H1 (cell line): Measurements from ENCODE around the gene ARHGEF2.

ENCODE experiments used
- ATF2 ChIP-seq: IDR thresholded peaks from 2 replicates; pipeline ENCODE4 v1.6.1; 2012; ENCODE audit warnings: low read length, inconsistent platforms
- ATF3 ChIP-seq: IDR thresholded peaks from 2 replicates; pipeline ENCODE4 v1.6.1; 2011; ENCODE audit warnings: low read depth, mild to moderate bottlenecking, low read length; ENCODE audit not compliant: insufficient read depth
- BCL11A ChIP-seq, 2 experiments: IDR thresholded peaks; one replicate each; pipeline ENCODE4 v1.6.1; 2011; ENCODE audit warnings: low read depth in 2 of 2, low read length in 2 of 2, mild to moderate bottlenecking in 2 of 2
- CHD7 ChIP-seq: fragments of 300-600 bp; sonication (generic); IDR thresholded peaks from 2 replicates; pipeline ENCODE4 v1.7.1; 2012; ENCODE audit warnings: low read length, moderate library complexity, mild to moderate bottlenecking, inconsistent platforms; ENCODE audit not compliant: insufficient replicate concordance
- CTCF ChIP-seq, 3 experiments: IDR thresholded peaks; 1 replicate in 2 of 3; 2 replicates in 1 of 3; pipeline versions ENCODE4 v1.5.1 to v1.6.1; 2011; ENCODE audit warnings: low read length in 3 of 3, mild to moderate bottlenecking in 3 of 3, inconsistent platforms in 2 of 3, low read depth in 1 of 3, moderate library complexity in 1 of 3; ENCODE audit not compliant: insufficient read depth in 1 of 3; ENCODE audit errors: control extremely low read depth in 1 of 3
- EGR1 ChIP-seq: IDR thresholded peaks from 2 replicates; pipeline ENCODE4 v1.6.1; 2011; ENCODE audit warnings: low read depth, low read length, borderline replicate concordance
- EZH2 ChIP-seq: fragments of 200-600 bp; sonication (generic); IDR thresholded peaks from 2 replicates; pipeline ENCODE4 v1.7.1; 2012; ENCODE audit warnings: low read depth, mild to moderate bottlenecking, moderate library complexity, low read length, inconsistent platforms; ENCODE audit not compliant: severe bottlenecking
- JUND ChIP-seq: IDR thresholded peaks from 2 replicates; pipeline ENCODE4 v1.6.1; 2011; ENCODE audit warnings: mild to moderate bottlenecking, improper control_type of control experiment, low read length
- NRF1 ChIP-seq: IDR thresholded peaks from 2 replicates; pipeline ENCODE4 v1.6.1; 2011; ENCODE audit warnings: mild to moderate bottlenecking, low read depth, low read length, improper control_type of control experiment
- POLR2A ChIP-seq, 2 experiments: IDR thresholded peaks; 1 replicate in 1 of 2; 2 replicates in 1 of 2; pipeline ENCODE4 v1.6.1; 2011; ENCODE audit warnings: low read depth in 2 of 2, low read length in 2 of 2, mild to moderate bottlenecking in 2 of 2; ENCODE audit errors: control extremely low read depth in 1 of 2
- SP2 ChIP-seq: IDR thresholded peaks from 2 replicates; pipeline ENCODE4 v1.6.1; 2012; ENCODE audit warnings: mild to moderate bottlenecking, low read length, inconsistent platforms

GRCh38 chr1:155964193-155964592 is 14.2 kb downstream of the ARHGEF2 start:
- no peak for TF ChIP-seq SP2
- no peak for TF ChIP-seq JUND
- TF ChIP-seq EZH2: no peak
- no peak for TF ChIP-seq CTCF (IDR thresholded peaks at IDR 0.05; ENCODE audit: control extremely low read depth in 1 of 3, insufficient read depth in 1 of 3, low read depth in 1 of 3, low read length in 3 of 3)
- TF ChIP-seq ATF2: no peak
- no peak for TF ChIP-seq EGR1
- no peak for TF ChIP-seq POLR2A (IDR thresholded peaks at IDR 0.05; ENCODE audit: control extremely low read depth in 1 of 2, low read depth in 2 of 2, low read length in 2 of 2)
- no peak for TF ChIP-seq BCL11A (IDR thresholded peaks at IDR 0.05; ENCODE audit: low read depth in 2 of 2, low read length in 2 of 2)
- no peak for TF ChIP-seq ATF3
- no peak for TF ChIP-seq NRF1
- no peak for TF ChIP-seq CHD7
